ENCODE results near the gene MTMR12. TPM values are rescaled to one million over a fixed set of nuclear protein-coding genes. Genes with fewer than 3 reads are reported as not detected.

Gene MTMR12
- total and polyA plus RNA-seq, 2 of the 8 experiments (the other 6 are each of a cell fraction or from before 2014, with no cell fraction given): 19.1 to 59.3 TPM

GRCh38 chr5:32270178-32270577 is 42.6 kb downstream of the MTMR12 start (continued):
- TF ChIP-seq KDM4A (IDR thresholded peaks at IDR 0.05; ENCODE audit: low read depth, low read length, severe bottlenecking): no peak
- no peak for TF ChIP-seq POLR2A (IDR thresholded peaks at IDR 0.05; ENCODE audit: control extremely low read depth in 1 of 2, low read depth in 2 of 2, low read length in 2 of 2)
- TF ChIP-seq BACH1 (IDR thresholded peaks at IDR 0.05; ENCODE audit: low read length): no peak

Data from H1 (cell line).